WI38 (cell line): ENCODE results near the gene ELOVL2.

ENCODE experiments used
- H3K4me3 ChIP-seq: 2 replicates; pipeline ENCODE4 v1.5.1; 2011; ENCODE audit warnings: low read depth, mild to moderate bottlenecking, control low read depth, low read length
- CTCF ChIP-seq: IDR thresholded peaks from 2 replicates; pipeline ENCODE4 v1.5.1; 2012; ENCODE audit warnings: low read depth, mild to moderate bottlenecking, control low read depth, low read length

ELOVL2 gene

GRCh38 chr6:11083491-11083890, 39.4 kb upstream of the ELOVL2 start:
- H3K4me3 ChIP-seq: no peak overlapping the region

GRCh38 chr6:11080296-11080695, 36.2 kb upstream of the ELOVL2 start:
- H3K4me3 ChIP-seq: no peak overlapping the region
- no peak for TF ChIP-seq CTCF

More at GRCh38 chr6:11083491-11083890, 39.4 kb upstream of the ELOVL2 start:
- TF ChIP-seq CTCF: no peak

DNA sequence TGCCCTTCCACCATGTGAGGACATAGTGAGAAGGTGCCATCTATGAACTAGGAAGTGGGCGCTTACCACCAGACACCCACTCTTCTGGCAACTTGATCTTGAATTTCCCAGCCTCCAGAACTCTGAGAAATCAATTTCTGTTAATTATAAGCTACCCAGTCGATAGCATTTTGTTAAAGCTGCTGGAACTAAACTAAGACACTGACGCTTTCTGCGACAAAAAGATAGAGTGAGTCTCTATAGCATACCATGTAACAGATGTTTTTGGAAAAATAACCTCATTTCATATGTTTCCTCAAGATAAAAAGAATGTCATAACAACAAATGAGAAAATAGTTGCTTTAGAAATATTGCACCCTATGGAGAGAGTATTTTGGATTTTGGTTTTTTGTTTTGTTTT, 34.2 kb upstream of the ELOVL2 start:
- no peak for TF ChIP-seq CTCF
- no peak overlapping the region for H3K4me3 ChIP-seq

GRCh38 chr6:11076540-11076939, 32.4 kb upstream of the ELOVL2 start:
- no peak for TF ChIP-seq CTCF
- H3K4me3 ChIP-seq: no peak overlapping the region

DNA sequence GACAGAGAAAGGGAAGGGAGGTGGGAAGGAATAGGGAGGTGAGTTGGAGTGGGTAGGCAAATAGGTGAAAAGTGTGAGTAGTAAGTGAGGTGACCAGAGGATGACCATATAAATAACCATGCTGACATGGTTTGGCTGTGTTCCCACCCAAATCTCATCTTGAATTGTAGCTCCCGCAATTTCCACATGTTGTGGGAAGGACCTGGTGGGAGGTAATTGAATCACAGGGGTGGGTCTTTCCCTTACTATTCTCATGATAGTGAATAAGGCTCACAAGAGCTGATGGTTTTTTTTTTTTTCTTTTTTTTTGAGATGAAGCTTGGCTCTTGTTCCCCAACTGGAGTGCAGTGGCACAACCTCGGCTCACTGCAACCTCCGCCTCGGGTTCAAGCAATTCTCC, 28.0 kb upstream of the ELOVL2 start:
- no peak for TF ChIP-seq CTCF
- H3K4me3 ChIP-seq: no peak overlapping the region

DNA sequence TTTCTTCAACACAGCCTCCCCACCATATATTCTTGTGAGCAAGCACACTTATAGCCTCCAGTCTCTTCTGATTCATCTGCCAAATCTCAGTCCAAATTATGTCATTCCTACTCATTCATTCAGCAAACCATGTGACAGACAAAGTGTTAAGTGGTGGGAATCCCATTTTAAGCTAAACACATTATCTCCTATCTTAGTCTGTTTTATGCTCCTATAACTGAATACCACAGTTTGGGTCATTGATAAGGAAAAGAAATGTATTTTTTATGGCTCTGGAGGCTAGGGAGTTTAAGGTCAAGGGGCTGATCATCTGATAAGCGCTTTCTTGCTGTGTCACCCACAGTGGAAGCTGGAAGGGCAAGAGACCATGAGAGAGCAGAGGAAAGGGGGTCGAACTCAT, 25.7 kb upstream of the ELOVL2 start:
- no peak overlapping the region for H3K4me3 ChIP-seq
- no peak for TF ChIP-seq CTCF

- no peak for TF ChIP-seq CTCF
- H3K4me3 ChIP-seq: no peak overlapping the region
Observed at GRCh38 chr6:11067348-11067747, 23.2 kb upstream of the ELOVL2 start.
